Chondrocyte (in vitro differentiated cells): Measurements from ENCODE around the gene ZNF407. TPM values are rescaled to one million over a fixed set of nuclear protein-coding genes. Genes with fewer than 3 reads are reported as not detected.

Experiments
- DNase-seq: peaks from one replicate; pipeline ENCODE4 v3.0.0; 2021; ENCODE audit warnings: mixed read lengths, low spot score
- H3K27ac Mint-ChIP-seq: one replicate; pipeline ENCODE4 v1.8.0; 2021; ENCODE audit warnings: mild to moderate bottlenecking, moderate library complexity, mixed read lengths; ENCODE audit not compliant: unreplicated experiment
- H3K27me3 Mint-ChIP-seq: 2 replicates; pipeline ENCODE4 v1.8.0; 2021; ENCODE audit warnings: low read depth, mixed read lengths
- H3K36me3 Mint-ChIP-seq: 2 replicates; pipeline ENCODE4 v1.8.0; 2021; ENCODE audit warnings: low read depth, mixed read lengths
- H3K4me1 Mint-ChIP-seq: 2 replicates; pipeline ENCODE4 v1.8.0; 2021; ENCODE audit warnings: low read depth, mild to moderate bottlenecking, mixed read lengths
- H3K4me3 Mint-ChIP-seq: one replicate; pipeline ENCODE4 v1.8.0; 2021; ENCODE audit warnings: mild to moderate bottlenecking, moderate library complexity, mixed read lengths; ENCODE audit not compliant: unreplicated experiment
- H3K9me3 Mint-ChIP-seq: 2 replicates; pipeline ENCODE4 v1.8.0; 2021; ENCODE audit warnings: low read depth, mixed read lengths
- total RNA-seq: library from RNA; stranded (reverse); gene quantifications from 3 replicates; pipeline ENCODE4 v1.2.1, GENCODE V29; 2021
- TF ChIP-seq, protein P1 (sequence below): fragments of 200-600 bp; sonication (generic); IDR thresholded peaks from 2 replicates; pipeline ENCODE4 v1.5.0; 2021; ENCODE audit warnings: antibody characterized with exemption, mild to moderate bottlenecking, moderate library complexity

Gene ZNF407
- total RNA-seq, 1 donor from 2014 or later: 10.4 TPM

- TF ChIP-seq, protein P1, sequence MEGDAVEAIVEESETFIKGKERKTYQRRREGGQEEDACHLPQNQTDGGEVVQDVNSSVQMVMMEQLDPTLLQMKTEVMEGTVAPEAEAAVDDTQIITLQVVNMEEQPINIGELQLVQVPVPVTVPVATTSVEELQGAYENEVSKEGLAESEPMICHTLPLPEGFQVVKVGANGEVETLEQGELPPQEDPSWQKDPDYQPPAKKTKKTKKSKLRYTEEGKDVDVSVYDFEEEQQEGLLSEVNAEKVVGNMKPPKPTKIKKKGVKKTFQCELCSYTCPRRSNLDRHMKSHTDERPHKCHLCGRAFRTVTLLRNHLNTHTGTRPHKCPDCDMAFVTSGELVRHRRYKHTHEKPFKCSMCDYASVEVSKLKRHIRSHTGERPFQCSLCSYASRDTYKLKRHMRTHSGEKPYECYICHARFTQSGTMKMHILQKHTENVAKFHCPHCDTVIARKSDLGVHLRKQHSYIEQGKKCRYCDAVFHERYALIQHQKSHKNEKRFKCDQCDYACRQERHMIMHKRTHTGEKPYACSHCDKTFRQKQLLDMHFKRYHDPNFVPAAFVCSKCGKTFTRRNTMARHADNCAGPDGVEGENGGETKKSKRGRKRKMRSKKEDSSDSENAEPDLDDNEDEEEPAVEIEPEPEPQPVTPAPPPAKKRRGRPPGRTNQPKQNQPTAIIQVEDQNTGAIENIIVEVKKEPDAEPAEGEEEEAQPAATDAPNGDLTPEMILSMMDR: no peak
- Mint-ChIP-seq H3K4me1 (peaks cover 2% of the 10 kb centered on the region), H3K27ac (no peak overlapping the region), H3K36me3 (no peaks in the 10 kb centered on the region), H3K27me3 (no peaks in the 10 kb centered on the region), H3K4me3 (no peak overlapping the region), H3K9me3 (no peaks in the 10 kb centered on the region)
- DNase-seq: no peak
Observed at GRCh38 chr18:74914052-74914591, 316.5 kb downstream of the ZNF407 start.

- TF ChIP-seq, protein P1: no peak
- peaks cover 2% of the 10 kb centered on the region for H3K4me1 Mint-ChIP-seq
- H3K27ac Mint-ChIP-seq: no peak overlapping the region
- no peak overlapping the region for H3K4me3 Mint-ChIP-seq
- H3K9me3 Mint-ChIP-seq: no peaks in the 10 kb centered on the region
- no peak for DNase-seq
- H3K27me3 Mint-ChIP-seq: no peaks in the 10 kb centered on the region
- H3K36me3 Mint-ChIP-seq: no peaks in the 10 kb centered on the region
Observed at GRCh38 chr18:74914648-74915047, 317.0 kb downstream of the ZNF407 start.

DNA sequence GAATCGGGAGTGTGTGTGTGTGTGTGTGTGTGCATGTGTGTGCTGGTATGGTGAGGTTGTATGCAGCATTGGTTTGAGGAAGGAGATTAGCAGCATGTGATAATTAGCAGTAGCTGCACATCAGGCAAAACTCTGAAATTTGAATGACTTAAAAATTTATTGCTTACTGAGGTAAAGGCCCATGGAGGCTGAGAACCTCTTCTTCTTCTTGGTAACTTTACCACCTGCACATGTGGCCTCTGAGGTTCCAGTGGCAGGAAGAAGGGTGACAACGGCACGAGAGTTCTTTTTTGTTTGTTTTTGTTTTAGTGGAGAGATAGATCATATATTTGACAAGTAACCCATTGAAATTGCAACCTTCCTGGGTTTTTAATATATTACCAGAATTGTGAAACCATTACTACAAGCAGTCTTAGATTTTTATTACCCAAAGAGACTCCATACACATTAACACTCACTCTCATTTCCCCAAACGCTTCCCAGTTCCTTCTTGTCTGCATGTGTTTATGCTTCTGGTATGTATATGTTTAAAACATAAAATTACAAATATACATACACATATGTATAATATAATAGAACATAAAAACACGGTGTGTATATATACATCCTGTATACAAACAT is 319.2 kb downstream of the ZNF407 start:
- DNase-seq: no peak
- H3K9me3 Mint-ChIP-seq: no peaks in the 10 kb centered on the region
- TF ChIP-seq, protein P1: no peak
- no peak overlapping the region for H3K4me3 Mint-ChIP-seq
- peaks cover 2% of the 10 kb centered on the region for H3K4me1 Mint-ChIP-seq
- no peaks in the 10 kb centered on the region for H3K36me3 Mint-ChIP-seq
- H3K27ac Mint-ChIP-seq: no peak overlapping the region
- no peaks in the 10 kb centered on the region for H3K27me3 Mint-ChIP-seq

DNA sequence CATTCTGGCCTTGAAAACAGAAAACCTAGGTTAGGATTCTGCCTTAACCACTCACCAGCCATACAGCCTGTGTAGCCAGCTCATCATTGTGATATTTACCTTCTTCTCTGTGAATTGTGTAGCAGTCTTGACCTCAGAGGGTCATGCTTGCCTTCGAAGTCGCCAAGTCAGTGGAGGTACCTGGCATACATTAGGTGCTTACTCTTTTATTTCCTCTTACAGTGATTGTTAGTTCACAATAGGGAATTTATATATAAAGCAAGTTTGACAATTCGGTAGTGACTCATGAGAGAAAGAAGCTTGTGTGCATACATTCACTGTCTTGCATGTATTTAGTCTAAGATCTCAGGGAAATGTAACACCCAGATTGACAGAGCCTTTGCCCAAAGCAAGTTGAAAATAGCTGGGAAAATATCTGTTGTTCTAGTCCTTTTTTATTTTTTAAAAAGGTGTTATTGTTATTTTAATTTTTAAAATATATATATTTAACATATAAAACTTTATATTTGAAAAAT is 320.7 kb downstream of the ZNF407 start:
- DNase-seq: no peak
- Mint-ChIP-seq H3K36me3 (no peaks in the 10 kb centered on the region), H3K4me1 (peaks cover 2% of the 10 kb centered on the region), H3K4me3 (no peak overlapping the region), H3K27ac (no peak overlapping the region), H3K27me3 (no peaks in the 10 kb centered on the region), H3K9me3 (no peaks in the 10 kb centered on the region)
- TF ChIP-seq, protein P1: no peak

- Mint-ChIP-seq H3K4me1 (peaks cover 11% of the 10 kb centered on the region), H3K9me3 (no peaks in the 10 kb centered on the region), H3K4me3 (no peak overlapping the region), H3K27ac (no peak overlapping the region), H3K36me3 (no peaks in the 10 kb centered on the region), H3K27me3 (no peaks in the 10 kb centered on the region)
- DNase-seq: no peak
- TF ChIP-seq, protein P1: no peak
Observed at GRCh38 chr18:74921057-74921820, 323.6 kb downstream of the ZNF407 start.
